Measurements from ENCODE around the gene TMED3. TPM values are rescaled to one million over a fixed set of nuclear protein-coding genes. Genes with fewer than 3 reads are reported as not detected.

Gene TMED3
- total and polyA plus RNA-seq, 9 of the 15 experiments (the other 6 are each of a cell fraction or from before 2014, with no cell fraction given): 6.1 to 89.6 (median 51.4) TPM

DNA sequence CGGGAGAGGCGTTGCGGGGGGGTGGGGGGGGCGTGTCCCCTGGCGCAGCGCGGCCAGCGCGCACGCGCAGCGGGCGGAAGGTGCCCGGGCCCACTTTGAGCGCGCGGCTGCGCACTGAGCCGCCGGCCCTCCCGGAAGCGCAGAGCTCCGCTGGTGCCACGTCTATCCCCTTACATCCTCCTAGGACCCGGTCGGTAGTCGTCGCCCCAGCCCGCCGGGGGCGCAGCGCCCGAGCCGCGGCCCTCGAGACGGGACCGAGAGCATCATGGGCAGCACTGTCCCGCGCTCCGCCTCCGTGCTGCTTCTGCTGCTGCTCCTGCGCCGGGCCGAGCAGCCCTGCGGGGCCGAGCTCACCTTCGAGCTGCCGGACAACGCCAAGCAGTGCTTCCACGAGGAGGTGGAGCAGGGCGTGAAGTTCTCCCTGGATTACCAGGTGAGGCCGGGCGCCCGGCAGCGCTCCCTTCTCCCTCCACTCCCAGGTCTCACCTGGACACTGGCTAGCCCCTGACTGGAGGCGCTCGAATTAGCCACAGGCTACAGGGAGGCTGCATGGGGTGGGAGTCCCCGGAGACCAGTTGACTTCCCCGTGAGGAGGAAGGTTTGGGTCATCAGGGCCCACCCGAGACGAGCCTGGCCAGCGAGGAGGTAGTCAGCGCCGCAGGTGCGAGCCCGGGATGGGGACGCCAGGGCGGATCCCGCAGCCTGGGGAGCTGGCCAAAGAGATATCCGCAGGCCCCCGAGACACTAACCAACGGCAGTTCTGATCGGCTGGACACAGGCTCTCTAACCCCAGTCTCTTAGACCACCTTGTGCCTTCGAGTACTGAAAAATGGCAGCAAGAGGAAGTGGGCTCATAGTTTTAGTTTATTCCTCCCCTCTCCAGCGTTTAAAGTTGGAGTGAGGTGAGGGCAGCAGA is at the start of gene TMED3 (continued):
- TF ChIP-seq CHD7 (IDR thresholded peaks at IDR 0.05; ENCODE audit: low read depth, low read length) (no peak), HNRNPLL (IDR thresholded peaks at IDR 0.05; ENCODE audit: low read depth, low read length, poor library complexity, severe bottlenecking) (peak; percentile 69), ZNF274 (IDR thresholded peaks at IDR 0.05; ENCODE audit: borderline replicate concordance, low read depth, low read length) (no peak), TEAD1 (CRISPR knock-in tag; IDR thresholded peaks at IDR 0.05) (peak in 1 of 2 experiments; percentile 54; a peak in 1 of 4 replicates), ZNF174 (CRISPR knock-in tag; IDR thresholded peaks at IDR 0.05) (no peak), NFATC3 (IDR thresholded peaks at IDR 0.05) (no peak), SMARCA4 (IDR thresholded peaks at IDR 0.05) (no peak), ARID3A (IDR thresholded peaks at IDR 0.05; ENCODE audit: borderline replicate concordance, low read depth, low read length) (no peak), BMI1 (IDR thresholded peaks at IDR 0.05; ENCODE audit: low read length) (no peak)
- TF ChIP-seq, protein P1, sequence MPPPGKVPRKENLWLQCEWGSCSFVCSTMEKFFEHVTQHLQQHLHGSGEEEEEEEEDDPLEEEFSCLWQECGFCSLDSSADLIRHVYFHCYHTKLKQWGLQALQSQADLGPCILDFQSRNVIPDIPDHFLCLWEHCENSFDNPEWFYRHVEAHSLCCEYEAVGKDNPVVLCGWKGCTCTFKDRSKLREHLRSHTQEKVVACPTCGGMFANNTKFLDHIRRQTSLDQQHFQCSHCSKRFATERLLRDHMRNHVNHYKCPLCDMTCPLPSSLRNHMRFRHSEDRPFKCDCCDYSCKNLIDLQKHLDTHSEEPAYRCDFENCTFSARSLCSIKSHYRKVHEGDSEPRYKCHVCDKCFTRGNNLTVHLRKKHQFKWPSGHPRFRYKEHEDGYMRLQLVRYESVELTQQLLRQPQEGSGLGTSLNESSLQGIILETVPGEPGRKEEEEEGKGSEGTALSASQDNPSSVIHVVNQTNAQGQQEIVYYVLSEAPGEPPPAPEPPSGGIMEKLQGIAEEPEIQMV (tag; conservative IDR thresholded peaks at IDR 0.05; ENCODE audit: low read depth): no peak
- TF ChIP-seq, protein P2, sequence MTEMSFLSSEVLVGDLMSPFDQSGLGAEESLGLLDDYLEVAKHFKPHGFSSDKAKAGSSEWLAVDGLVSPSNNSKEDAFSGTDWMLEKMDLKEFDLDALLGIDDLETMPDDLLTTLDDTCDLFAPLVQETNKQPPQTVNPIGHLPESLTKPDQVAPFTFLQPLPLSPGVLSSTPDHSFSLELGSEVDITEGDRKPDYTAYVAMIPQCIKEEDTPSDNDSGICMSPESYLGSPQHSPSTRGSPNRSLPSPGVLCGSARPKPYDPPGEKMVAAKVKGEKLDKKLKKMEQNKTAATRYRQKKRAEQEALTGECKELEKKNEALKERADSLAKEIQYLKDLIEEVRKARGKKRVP (CRISPR knock-in tag; IDR thresholded peaks at IDR 0.05): no peak
